Mesenchymal stem cell (in vitro differentiated cells and primary cell): Measurements from ENCODE around the gene SOX9. TPM values are rescaled to one million over a fixed set of nuclear protein-coding genes. Genes with fewer than 3 reads are reported as not detected.

Experiments used
- DNase-seq: peaks from one replicate; pipeline ENCODE4 v3.0.0-alpha.2; 2013
- H2AFZ ChIP-seq: one replicate; pipeline ENCODE4 v1.6.1; 2013; ENCODE audit warnings: low read depth, mild to moderate bottlenecking, control low read depth, inconsistent platforms, low read length, moderate library complexity
- H2AK5ac ChIP-seq: 2 replicates; pipeline ENCODE4 v1.6.1; 2013; ENCODE audit warnings: low read length, moderate library complexity, mild to moderate bottlenecking, inconsistent platforms; ENCODE audit not compliant: severe bottlenecking
- H2BK120ac ChIP-seq: one replicate; pipeline ENCODE4 v1.6.1; 2013; ENCODE audit warnings: low read depth, mild to moderate bottlenecking, inconsistent platforms, low read length, moderate library complexity
- H2BK12ac ChIP-seq, 2 experiments: one replicate each; pipeline ENCODE4 v1.6.1; 2013; ENCODE audit warnings: inconsistent platforms in 2 of 2, low read length in 2 of 2, mild to moderate bottlenecking in 2 of 2, moderate library complexity in 2 of 2, control low read depth in 1 of 2
- H2BK15ac ChIP-seq: one replicate; pipeline ENCODE4 v1.6.1; 2013; ENCODE audit warnings: mild to moderate bottlenecking, low read depth, inconsistent platforms; ENCODE audit not compliant: poor library complexity, severe bottlenecking
- H2BK5ac ChIP-seq: 2 replicates; pipeline ENCODE4 v1.6.1; 2013; ENCODE audit warnings: low read depth, mild to moderate bottlenecking, low read length, control low read depth, inconsistent platforms; ENCODE audit not compliant: poor library complexity, severe bottlenecking
- H3K14ac ChIP-seq, 2 experiments: one replicate each; pipeline ENCODE4 v1.6.1; 2013; ENCODE audit warnings: inconsistent platforms in 2 of 2, low read length in 2 of 2, control low read depth in 1 of 2, mild to moderate bottlenecking in 1 of 2, moderate library complexity in 1 of 2
- H3K18ac ChIP-seq, 2 experiments: one replicate each; pipeline ENCODE4 v1.6.1; 2013; ENCODE audit warnings: inconsistent platforms in 2 of 2, low read length in 2 of 2, control low read depth in 1 of 2, low read depth in 1 of 2, mild to moderate bottlenecking in 1 of 2
- H3K23ac ChIP-seq, 2 experiments: one replicate each; pipeline ENCODE4 v1.6.1; 2013; ENCODE audit warnings: inconsistent platforms in 2 of 2, low read length in 2 of 2, mild to moderate bottlenecking in 2 of 2, moderate library complexity in 2 of 2, control low read depth in 1 of 2
- H3K27ac ChIP-seq: 2 replicates; pipeline ENCODE4 v1.5.1; 2013; ENCODE audit warnings: mild to moderate bottlenecking, moderate library complexity, low read length, control low read depth, inconsistent platforms; ENCODE audit not compliant: poor library complexity, severe bottlenecking
- H3K27me3 ChIP-seq, 2 experiments: 2 replicates each; pipeline versions ENCODE4 v1.6.1 to v1.7.0; 2013; ENCODE audit warnings: low read length in 2 of 2, mild to moderate bottlenecking in 2 of 2, moderate library complexity in 2 of 2, control low read depth in 1 of 2, inconsistent platforms in 1 of 2; ENCODE audit not compliant: control insufficient read depth in 1 of 2, insufficient read depth in 1 of 2
- H3K36me3 ChIP-seq, 2 experiments: 2 replicates each; pipeline versions ENCODE4 v1.6.1 to v1.7.0; 2013; ENCODE audit warnings: low read length in 2 of 2, control low read depth in 1 of 2, inconsistent platforms in 1 of 2, low read depth in 1 of 2, mild to moderate bottlenecking in 1 of 2; ENCODE audit not compliant: insufficient read depth in 2 of 2, control insufficient read depth in 1 of 2
- H3K4ac ChIP-seq, 2 experiments: one replicate each; pipeline ENCODE4 v1.6.1; 2013; ENCODE audit warnings: inconsistent platforms in 2 of 2, low read length in 2 of 2, mild to moderate bottlenecking in 2 of 2, moderate library complexity in 2 of 2, control low read depth in 1 of 2, low read depth in 1 of 2
- H3K4me1 ChIP-seq: 2 replicates; pipeline ENCODE4 v1.6.1; 2013; ENCODE audit warnings: low read depth, low read length, control low read depth; ENCODE audit not compliant: control insufficient read depth, insufficient read depth
- H3K4me2 ChIP-seq: 2 replicates; pipeline ENCODE4 v1.6.1; 2013; ENCODE audit warnings: low read length, mild to moderate bottlenecking, inconsistent platforms; ENCODE audit not compliant: poor library complexity, severe bottlenecking
- H3K4me3 ChIP-seq, 2 experiments: 2 replicates each; pipeline versions ENCODE4 v1.5.1 to v1.7.0; 2013; ENCODE audit warnings: low read length in 2 of 2, mild to moderate bottlenecking in 2 of 2, control low read depth in 1 of 2, low read depth in 1 of 2; ENCODE audit not compliant: insufficient read depth in 1 of 2
- H3K79me1 ChIP-seq: replicated peaks from 2 replicates; pipeline ENCODE4 v1.6.1; 2013; ENCODE audit warnings: mild to moderate bottlenecking, control low read depth, low read length, inconsistent platforms; ENCODE audit not compliant: poor library complexity, severe bottlenecking
- H3K9ac ChIP-seq: 2 replicates; pipeline ENCODE4 v1.7.0; 2013; ENCODE audit warnings: mild to moderate bottlenecking, low read length, moderate library complexity
- H3K9me3 ChIP-seq: 2 replicates; pipeline ENCODE4 v1.7.0; 2013; ENCODE audit warnings: mild to moderate bottlenecking, low read length; ENCODE audit not compliant: control insufficient read depth
- H4K8ac ChIP-seq: one replicate; pipeline ENCODE4 v1.6.1; 2013; ENCODE audit warnings: inconsistent platforms, mild to moderate bottlenecking, low read length, moderate library complexity
- H4K91ac ChIP-seq: one replicate; pipeline ENCODE4 v1.6.1; 2013; ENCODE audit warnings: mild to moderate bottlenecking, low read length, inconsistent platforms
- WGBS: methylation state at CpG from one replicate; pipeline ENCODE4 v1.1.7; 2013; ENCODE audit warnings: mixed read lengths; 5-methylcytosine and 5-hydroxymethylcytosine counted together
- polyA plus RNA-seq, 2 experiments: library from polyadenylated mRNA; stranded (reverse); fragments of 200-250 nt; gene quantifications; one replicate each; pipeline ENCODE4 v1.2.3, GENCODE V29; 2013

The SOX9 gene
- 7.6 TPM for polyA plus RNA-seq (2013, experiment 1 of 2)
- polyA plus RNA-seq (2013, experiment 2 of 2), result 7.2 TPM

- Histone ChIP-seq H2BK5ac (no peak within 1 kb of the TSS), H2AFZ (peak within 1 kb of the TSS; percentile 72), H2BK12ac (peak within 1 kb of the TSS in 1 of 2 experiments; percentile 76), H3K4ac (peak within 1 kb of the TSS; percentile 47 to 53), H2BK15ac (peak within 1 kb of the TSS; percentile 63), H3K18ac (peak within 1 kb of the TSS; percentile 66 to 96), H3K79me1 (peaks cover 3% of the 10 kb centered on the region), H3K9me3 (no peaks in the 10 kb centered on the region), H4K8ac (peak within 1 kb of the TSS; percentile 89), H2BK120ac (peak within 1 kb of the TSS; percentile 71), H2AK5ac (no peak within 1 kb of the TSS), H3K4me1 (peaks cover 46% of the 10 kb centered on the region), H3K27ac (peak within 1 kb of the TSS; percentile 87), H3K36me3 (peaks cover 19 to 22% of the 10 kb centered on the region in 2 experiments), H3K9ac (peak within 1 kb of the TSS; percentile 86), H3K4me2 (peak within 1 kb of the TSS; percentile 98), H4K91ac (peak within 1 kb of the TSS; percentile 72), H3K4me3 (peak within 1 kb of the TSS; percentile 86 to 92), H3K14ac (peak within 1 kb of the TSS in 1 of 2 experiments; percentile 97), H3K23ac (peak within 1 kb of the TSS in 1 of 2 experiments; percentile 99), H3K27me3 (peaks cover 31 to 37% of the 10 kb centered on the region in 2 experiments)
- DNase-seq, result peak; percentile 95
- WGBS, result 5% methylated on average over 4 of the region's 27 CpGs
Observed at GRCh38 chr17:72120642-72121163, at the start of gene SOX9. Gene SOX9, plus strand, starts transcription at chr17:72121020. Its CDS starts 372 bp downstream, at chr17:72121392.

- Histone ChIP-seq H2AFZ (no peak overlapping the region), H3K23ac (no peak overlapping the region), H3K36me3 (no peaks in the 10 kb centered on the region), H2BK5ac (no peak overlapping the region), H3K4me3 (no peak overlapping the region), H3K27me3 (peaks cover 9 to 24% of the 10 kb centered on the region in 2 experiments), H4K8ac (no peak overlapping the region), H3K79me1 (no peaks in the 10 kb centered on the region), H2BK15ac (no peak overlapping the region), H3K9me3 (no peaks in the 10 kb centered on the region), H4K91ac (no peak overlapping the region), H3K9ac (no peak overlapping the region), H3K4me2 (no peak overlapping the region), H3K4me1 (no peaks in the 10 kb centered on the region), H2AK5ac (no peak overlapping the region), H3K14ac (no peak overlapping the region), H3K4ac (no peak overlapping the region), H3K18ac (no peak overlapping the region), H3K27ac (no peak overlapping the region), H2BK12ac (no peak overlapping the region), H2BK120ac (no peak overlapping the region)
- 78% methylated on average over 3 of the region's 4 CpGs for WGBS
- no peak for DNase-seq
Observed at GRCh38 chr17:72071330-72071729, 49.5 kb upstream of the SOX9 start.

GRCh38 chr17:72075995-72076677, 44.7 kb upstream of the SOX9 start:
- H2AFZ ChIP-seq, result no peak overlapping the region
- no peak overlapping the region for H3K27ac ChIP-seq
- H3K23ac ChIP-seq, result no peak overlapping the region
- no peak overlapping the region for H3K4me2 ChIP-seq
- no peak overlapping the region for H3K4ac ChIP-seq
- H3K9ac ChIP-seq, result no peak overlapping the region
- 87% methylated on average over 7 of the region's 7 CpGs for WGBS
- H3K27me3 ChIP-seq, result peaks cover 9 to 23% of the 10 kb centered on the region in 2 experiments
- no peak overlapping the region for H2AK5ac ChIP-seq
- no peak overlapping the region for H2BK120ac ChIP-seq
- H2BK15ac ChIP-seq, result no peak overlapping the region
- H3K9me3 ChIP-seq, result no peaks in the 10 kb centered on the region
- no peak overlapping the region for H2BK12ac ChIP-seq
- DNase-seq, result no peak
- no peaks in the 10 kb centered on the region for H3K36me3 ChIP-seq
- H3K4me1 ChIP-seq, result no peaks in the 10 kb centered on the region
- H3K4me3 ChIP-seq, result no peak overlapping the region
- H3K14ac ChIP-seq, result no peak overlapping the region
- no peak overlapping the region for H3K18ac ChIP-seq
- no peak overlapping the region for H4K8ac ChIP-seq
- H3K79me1 ChIP-seq, result no peaks in the 10 kb centered on the region
- H2BK5ac ChIP-seq, result no peak overlapping the region
- no peak overlapping the region for H4K91ac ChIP-seq

- 69% methylated on average over 3 of the region's 3 CpGs for WGBS
- Histone ChIP-seq H3K18ac (no peak overlapping the region), H3K4me2 (no peak overlapping the region), H2AFZ (no peak overlapping the region), H2AK5ac (no peak overlapping the region), H2BK120ac (no peak overlapping the region), H3K36me3 (no peaks in the 10 kb centered on the region), H2BK15ac (no peak overlapping the region), H2BK12ac (no peak overlapping the region), H3K79me1 (no peaks in the 10 kb centered on the region), H3K14ac (no peak overlapping the region), H3K23ac (no peak overlapping the region), H4K91ac (no peak overlapping the region), H3K4ac (no peak overlapping the region), H4K8ac (no peak overlapping the region), H2BK5ac (no peak overlapping the region), H3K4me3 (no peak overlapping the region), H3K27ac (no peak overlapping the region), H3K27me3 (peaks cover 8 to 18% of the 10 kb centered on the region in 2 experiments), H3K9me3 (no peaks in the 10 kb centered on the region), H3K9ac (no peak overlapping the region), H3K4me1 (no peaks in the 10 kb centered on the region)
- DNase-seq, result no peak
Observed at GRCh38 chr17:72076678-72077030, 44.2 kb upstream of the SOX9 start.
